Epithelial cell of proximal tubule (primary cell): ENCODE results near the gene SLC2A10. TPM values are rescaled to one million over a fixed set of nuclear protein-coding genes. Genes with fewer than 3 reads are reported as not detected.

ENCODE experiments used
- DNase-seq: peaks from one replicate; pipeline ENCODE4 v3.0.0-alpha.2; 2011; ENCODE audit warnings: low read depth
- H3K4me3 ChIP-seq: 2 replicates; pipeline ENCODE4 v1.5.1; 2011; ENCODE audit warnings: low read depth, mild to moderate bottlenecking, low read length
- CTCF ChIP-seq: conservative IDR thresholded peaks from 2 replicates; pipeline ENCODE4 v1.5.1; 2012; ENCODE audit warnings: low read depth, mild to moderate bottlenecking, low read length
- total RNA-seq: library from RNA; depleted of rRNA; stranded (reverse); fragments of >200 nt; gene quantifications from 2 replicates; pipeline ENCODE4 v1.2.3, GENCODE V29; 2015

The SLC2A10 gene
- total RNA-seq, 1 donor from 2014 or later = 12.5 TPM

DNA sequence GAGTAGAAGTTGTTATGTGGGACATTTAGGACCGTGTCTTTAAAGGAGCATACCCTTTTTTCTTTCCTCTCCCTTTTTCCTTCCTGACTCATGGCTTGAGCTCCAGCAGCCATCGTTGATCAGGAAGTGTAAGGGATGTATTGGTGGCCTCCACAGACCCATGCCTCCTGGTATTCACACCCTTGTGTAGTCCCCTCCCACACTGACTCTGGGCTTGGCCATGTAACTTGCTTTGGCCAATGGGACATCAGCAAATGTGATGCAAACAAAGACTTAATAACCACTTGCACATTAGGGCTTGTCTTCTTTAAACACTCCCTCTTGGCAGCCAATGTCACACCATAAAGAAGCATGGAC lies 39.2 kb upstream of the SLC2A10 start:
- no peak for DNase-seq
- H3K4me3 ChIP-seq = no peak overlapping the region
- no peak for TF ChIP-seq CTCF

DNA sequence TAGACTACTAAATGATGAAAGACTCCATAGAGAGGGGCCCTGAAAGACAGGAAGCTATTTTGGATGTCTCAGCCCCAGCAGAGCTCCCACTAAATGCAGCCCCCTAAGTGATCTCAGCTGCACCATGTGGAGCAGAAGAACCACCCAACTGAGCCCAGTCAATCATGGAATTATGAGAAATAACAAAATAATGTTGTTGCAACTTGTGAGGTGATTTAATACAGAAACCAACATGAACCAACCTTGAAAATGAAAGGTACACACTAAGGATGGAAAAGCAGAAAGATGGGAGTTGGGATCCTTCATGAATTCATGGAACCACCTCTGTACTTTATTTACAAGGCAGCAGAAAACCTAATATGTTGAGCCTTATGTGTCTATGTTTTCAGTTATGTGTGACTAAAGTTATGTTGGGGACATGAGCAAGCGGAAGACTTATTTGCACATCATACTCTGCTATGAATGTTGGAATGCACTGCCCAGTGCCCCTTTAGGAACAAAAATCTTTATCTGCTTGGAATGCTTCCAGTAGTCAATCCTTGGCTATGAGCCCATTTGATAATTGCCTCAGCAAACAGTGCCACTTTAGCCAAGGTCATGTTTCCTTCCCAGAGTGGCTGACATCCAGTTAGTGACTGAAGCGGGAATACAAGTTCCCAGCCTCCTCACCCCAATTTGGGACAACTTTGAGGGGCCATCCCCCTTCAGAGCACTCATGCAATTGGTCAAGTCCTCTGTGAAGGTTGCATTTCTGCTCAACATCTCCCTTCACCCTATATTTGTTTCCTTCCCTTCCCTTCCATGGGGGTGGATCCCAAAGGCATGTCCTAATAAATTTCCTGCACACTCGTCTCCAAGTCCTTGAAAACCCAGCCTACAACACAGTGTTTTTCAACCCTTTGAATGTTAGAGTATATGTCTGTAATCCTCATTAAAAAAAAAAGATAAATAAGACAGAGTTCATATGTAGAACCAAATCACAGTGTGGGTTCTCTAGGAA lies 38.6 kb upstream of the SLC2A10 start:
- TF ChIP-seq CTCF = no peak
- no peak for DNase-seq
- no peak overlapping the region for H3K4me3 ChIP-seq

DNA sequence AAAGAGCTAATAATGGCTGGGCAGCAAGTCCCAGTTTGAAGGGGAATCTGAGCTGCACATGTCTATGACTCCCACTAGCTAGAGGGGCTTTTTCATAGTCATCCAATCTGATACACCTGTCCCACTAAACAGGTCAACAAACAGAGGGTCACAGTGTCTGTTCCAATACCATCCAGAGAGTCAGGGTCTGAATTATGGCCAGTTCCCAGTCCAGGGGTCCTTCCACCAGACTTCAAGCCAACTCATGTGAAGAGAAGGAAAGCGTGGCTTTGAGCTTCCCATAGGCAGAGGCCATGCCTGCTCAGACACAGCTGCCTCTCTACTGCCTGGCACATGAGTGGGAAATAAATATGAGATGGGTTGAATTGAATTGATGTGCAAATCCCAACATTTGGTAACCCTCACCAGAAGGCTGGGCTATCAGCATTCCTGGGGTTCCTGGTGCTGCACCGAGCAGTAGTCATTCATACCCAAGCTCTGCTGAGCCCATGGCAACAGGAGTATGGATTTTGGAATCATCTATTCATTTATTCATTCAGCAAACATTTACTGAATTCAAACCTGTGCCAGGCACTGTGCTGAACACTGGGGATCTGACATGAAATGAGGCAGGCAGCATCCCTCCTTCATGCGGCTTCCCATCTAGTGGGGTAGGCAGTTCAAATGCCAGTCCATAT lies 37.4 kb upstream of the SLC2A10 start:
- no peak overlapping the region for H3K4me3 ChIP-seq
- no peak for DNase-seq
- no peak for TF ChIP-seq CTCF

DNA sequence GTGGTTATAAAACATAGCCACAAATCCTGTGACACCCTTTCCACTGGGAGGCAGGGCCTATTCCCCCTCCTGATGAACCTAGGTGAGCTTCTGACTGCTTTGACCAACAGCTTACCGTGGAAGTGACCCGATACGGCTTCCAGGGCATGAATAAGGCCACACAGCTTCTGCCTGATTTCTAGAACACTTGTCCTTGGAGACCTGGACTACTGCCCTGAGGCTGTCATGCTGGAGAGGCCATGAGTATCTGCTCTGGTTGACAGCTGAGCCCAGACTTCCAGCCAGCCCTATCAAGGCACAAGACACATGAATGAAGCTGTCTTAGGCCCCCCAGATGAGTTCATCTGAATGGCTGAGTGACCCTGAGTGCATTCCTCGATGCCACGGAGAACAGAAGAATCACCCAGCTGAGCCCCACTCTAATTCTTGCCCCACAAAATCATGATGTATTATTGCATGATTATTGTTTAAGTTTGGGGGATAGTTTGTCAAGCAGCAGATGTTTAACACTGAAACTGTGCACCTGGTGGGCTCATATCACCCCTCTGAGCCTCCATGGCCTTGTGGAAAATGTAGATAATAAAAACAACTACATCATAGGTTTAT lies 36.8 kb upstream of the SLC2A10 start:
- no peak overlapping the region for H3K4me3 ChIP-seq
- no peak for DNase-seq
- no peak for TF ChIP-seq CTCF

DNA sequence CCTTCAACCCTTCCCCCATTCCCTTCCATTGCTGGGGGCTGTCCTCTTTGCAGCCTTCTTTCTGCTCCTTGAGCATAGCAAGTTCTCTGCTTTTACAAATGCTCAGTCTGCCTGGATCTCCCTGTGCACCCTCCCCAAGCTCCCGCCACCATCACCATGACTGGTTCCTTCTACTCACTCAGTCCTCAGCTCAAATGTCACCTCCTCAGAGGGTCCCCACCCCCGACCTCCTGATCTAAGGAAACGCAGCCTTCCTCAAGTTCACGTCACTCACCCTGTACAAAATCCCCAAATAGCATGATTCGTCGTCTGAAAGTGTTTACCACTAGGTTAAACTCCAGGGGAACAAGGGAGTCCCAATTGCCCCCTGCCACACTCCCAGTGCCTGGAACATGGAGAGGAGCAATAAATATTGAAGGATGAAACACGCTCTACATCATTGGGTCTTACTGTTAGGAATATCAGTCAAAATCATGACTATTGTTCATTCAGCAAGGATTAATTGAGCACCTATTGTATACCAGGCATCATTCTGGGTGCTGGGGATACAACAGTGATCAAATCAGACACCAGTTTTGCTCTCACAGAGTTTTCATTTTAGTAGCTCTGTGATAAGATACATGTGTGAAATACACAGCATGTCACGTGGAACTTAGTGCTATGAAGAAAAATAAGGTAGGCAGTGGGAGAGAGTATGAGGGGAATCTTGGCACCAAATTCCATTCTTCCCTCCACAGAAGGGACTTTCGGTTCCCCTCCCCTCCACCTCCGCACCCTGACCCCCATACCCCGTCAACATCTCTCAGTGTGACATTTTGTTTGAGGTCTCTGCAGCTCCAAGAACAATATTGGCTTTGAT lies 35.8 kb upstream of the SLC2A10 start:
- no peak overlapping the region for H3K4me3 ChIP-seq
- no peak for DNase-seq
- TF ChIP-seq CTCF = no peak
